ENCODE results near the gene TMEM175. TPM values are rescaled to one million over a fixed set of nuclear protein-coding genes. Genes with fewer than 3 reads are reported as not detected.

The TMEM175 gene
- total RNA-seq, 2 donors from 2014 or later = 26.5 to 39.5 TPM

DNA sequence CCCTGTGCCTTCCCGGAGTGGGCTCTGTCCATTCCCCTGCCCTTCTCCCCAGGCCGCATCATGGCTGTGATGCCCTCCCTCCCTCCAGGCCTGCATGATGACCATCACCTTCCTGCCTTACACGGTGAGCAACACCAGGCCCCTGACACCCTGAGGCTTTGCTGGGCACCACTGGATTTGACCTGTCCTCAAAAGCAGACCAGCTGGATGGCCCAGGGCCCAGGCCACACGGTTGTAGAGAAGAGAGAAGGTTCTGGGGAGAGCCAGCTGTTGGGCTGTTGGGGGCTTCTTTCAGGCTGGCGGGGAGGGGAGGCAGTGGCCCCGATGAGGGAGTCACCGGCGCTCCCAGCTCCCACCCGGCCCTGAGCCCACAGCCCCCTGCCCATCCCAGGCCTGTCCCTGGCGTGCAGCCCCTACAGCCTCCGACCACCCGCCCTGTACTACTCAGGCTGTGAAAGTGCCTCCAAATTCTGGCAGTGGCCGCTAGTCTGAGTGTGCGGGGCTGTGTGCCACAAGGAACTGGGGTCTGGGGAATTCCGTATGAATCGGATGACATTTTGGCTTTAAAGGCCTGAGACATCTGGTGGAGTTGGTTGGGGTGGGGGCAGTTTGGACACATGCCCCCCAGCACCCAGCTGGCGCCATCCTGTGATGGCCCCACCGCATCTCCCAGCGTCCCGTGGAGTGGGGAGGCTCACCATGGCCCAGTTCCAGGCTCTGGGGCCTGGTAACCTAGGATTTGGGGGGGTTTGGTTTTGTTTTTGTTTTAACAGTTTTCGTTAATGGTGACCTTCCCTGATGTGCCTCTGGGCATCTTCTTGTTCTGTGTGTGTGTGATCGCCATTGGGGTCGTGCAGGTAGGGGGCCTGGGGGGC is 19.6 kb downstream of the TMEM175 start:
- Histone ChIP-seq H3K27me3 (replicated peaks; ENCODE audit: insufficient read depth) (no peaks in the 10 kb centered on the region), H3K4me3 (no peak overlapping the region), H3K36me3 (peaks cover 9% of the 10 kb centered on the region), H3K9me3 (no peaks in the 10 kb centered on the region), H3K4me1 (ENCODE audit: control insufficient read depth in 1 of 2, low read depth in 2 of 2) (no peaks in the 10 kb centered on the region), H3K27ac (no peak overlapping the region)
- DNase-seq (ENCODE audit: low spot score) = no peak
- no peak for ATAC-seq (ENCODE audit: insufficient number of reproducible peaks, low FRiP score, low read depth)
- no peak for TF ChIP-seq CTCF (IDR thresholded peaks at IDR 0.05)

DNA sequence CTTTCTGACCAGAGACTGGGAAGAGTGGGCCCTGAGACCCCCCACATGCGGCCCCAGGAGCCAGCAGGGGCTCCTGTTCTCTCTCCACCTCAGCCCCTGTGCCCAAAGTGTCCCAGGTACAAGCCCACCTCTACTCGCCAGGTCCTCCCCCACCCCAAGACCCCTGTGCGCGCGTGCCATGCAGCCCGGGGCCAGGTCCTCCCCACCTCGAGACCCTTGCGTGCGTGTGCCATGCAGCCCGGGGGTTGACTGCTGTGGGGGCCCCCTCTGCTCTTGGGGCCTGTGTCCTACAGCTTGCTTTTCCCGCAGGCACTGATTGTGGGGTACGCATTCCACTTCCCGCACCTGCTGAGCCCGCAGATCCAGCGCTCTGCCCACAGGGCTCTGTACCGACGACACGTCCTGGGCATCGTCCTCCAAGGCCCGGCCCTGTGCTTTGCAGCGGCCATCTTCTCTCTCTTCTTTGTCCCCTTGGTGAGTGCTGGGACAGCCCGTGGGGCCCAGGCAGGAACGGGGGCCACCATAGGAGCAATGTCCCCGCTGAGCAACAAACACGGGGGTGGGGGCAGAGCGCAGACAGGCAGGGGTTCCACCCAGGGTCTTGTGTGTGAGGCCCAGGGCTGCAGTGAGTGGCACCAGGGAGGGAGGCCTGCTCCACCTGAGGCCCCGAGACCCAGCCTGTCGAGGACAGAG is 20.8 kb downstream of the TMEM175 start:
- H3K4me1 ChIP-seq (ENCODE audit: control insufficient read depth in 1 of 2, low read depth in 2 of 2) = no peaks in the 10 kb centered on the region
- no peak for TF ChIP-seq CTCF (IDR thresholded peaks at IDR 0.05)
- ATAC-seq (ENCODE audit: insufficient number of reproducible peaks, low FRiP score, low read depth) (no peak), DNase-seq (ENCODE audit: low spot score) (no peak)
- peaks cover 9% of the 10 kb centered on the region for H3K36me3 ChIP-seq
- H3K9me3 ChIP-seq = no peaks in the 10 kb centered on the region
- no peak overlapping the region for H3K27ac ChIP-seq
- H3K4me3 ChIP-seq = no peak overlapping the region
- H3K27me3 ChIP-seq (replicated peaks; ENCODE audit: insufficient read depth) = no peaks in the 10 kb centered on the region

DNA sequence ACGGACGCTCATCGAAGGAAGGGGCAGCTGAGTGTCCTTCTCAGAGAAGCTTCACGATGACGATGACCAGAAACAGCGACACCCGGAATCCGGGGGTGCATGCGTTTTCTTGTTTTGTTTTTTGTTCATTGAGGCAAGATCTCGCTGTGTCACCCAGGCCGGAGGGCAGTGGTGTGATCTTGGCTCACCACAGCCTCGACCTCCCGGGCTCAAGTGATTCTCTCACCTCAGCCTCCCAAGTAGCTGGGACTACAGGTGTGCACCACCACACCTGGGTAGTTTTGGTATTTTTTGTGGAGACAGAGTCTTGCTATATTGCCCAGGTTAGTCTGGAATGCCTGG is 21.3 kb downstream of the TMEM175 start:
- Histone ChIP-seq H3K27me3 (replicated peaks; ENCODE audit: insufficient read depth) (no peaks in the 10 kb centered on the region), H3K4me1 (ENCODE audit: control insufficient read depth in 1 of 2, low read depth in 2 of 2) (no peaks in the 10 kb centered on the region), H3K36me3 (peaks cover 12% of the 10 kb centered on the region), H3K27ac (no peak overlapping the region), H3K9me3 (no peaks in the 10 kb centered on the region), H3K4me3 (no peak overlapping the region)
- ATAC-seq (ENCODE audit: insufficient number of reproducible peaks, low FRiP score, low read depth) = no peak
- no peak for TF ChIP-seq CTCF (IDR thresholded peaks at IDR 0.05)
- no peak for DNase-seq (ENCODE audit: low spot score)

DNA sequence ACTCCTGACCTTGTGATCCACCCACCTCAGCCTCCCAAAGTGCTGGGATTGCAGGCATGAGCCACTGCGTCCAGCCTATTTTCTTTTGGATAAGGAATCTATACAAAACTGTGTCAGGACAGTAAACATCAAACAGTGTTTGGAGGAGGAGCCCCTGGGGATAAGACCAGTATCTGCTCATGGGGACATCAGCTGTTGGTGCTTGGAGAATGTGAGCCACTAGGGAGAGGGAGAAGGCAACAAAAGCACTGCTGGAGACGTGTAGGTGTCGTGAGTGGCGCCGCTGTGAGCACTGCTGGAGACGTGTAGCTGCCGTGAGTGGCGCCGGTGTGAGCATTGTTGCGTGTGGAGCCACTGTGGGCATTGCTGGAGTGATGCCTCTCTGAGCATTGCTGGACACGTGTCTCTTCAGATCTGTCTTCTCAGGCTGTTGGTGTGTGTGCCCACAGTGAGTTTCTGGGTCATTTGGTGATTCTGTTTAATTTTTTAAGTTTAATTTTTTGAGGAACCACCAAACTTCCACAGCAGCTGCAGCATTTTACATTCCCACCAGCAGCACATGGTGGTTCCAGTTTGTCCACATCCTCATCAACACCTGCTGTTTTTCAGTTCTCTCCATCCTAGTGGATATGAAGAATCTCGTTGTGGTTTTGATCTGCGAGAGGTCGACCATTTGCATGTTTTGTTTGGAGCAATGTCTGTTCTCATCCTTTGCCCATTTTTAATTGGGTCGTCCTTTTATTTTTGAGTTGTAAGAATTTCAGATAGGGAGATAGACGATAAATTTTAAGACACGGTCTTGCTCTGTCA is 22.2 kb downstream of the TMEM175 start:
- Histone ChIP-seq H3K36me3 (peaks cover 20% of the 10 kb centered on the region), H3K27ac (no peak overlapping the region), H3K9me3 (no peaks in the 10 kb centered on the region), H3K27me3 (replicated peaks; ENCODE audit: insufficient read depth) (no peaks in the 10 kb centered on the region), H3K4me1 (ENCODE audit: control insufficient read depth in 1 of 2, low read depth in 2 of 2) (no peaks in the 10 kb centered on the region), H3K4me3 (no peak overlapping the region)
- DNase-seq (ENCODE audit: low spot score) (no peak), ATAC-seq (ENCODE audit: insufficient number of reproducible peaks, low FRiP score, low read depth) (no peak)
- no peak for TF ChIP-seq CTCF (IDR thresholded peaks at IDR 0.05)

Measured in thoracic aorta (tissue), 2 donors.